B cell (primary cell): ENCODE data around the gene ANKRD33. TPM values are rescaled to one million over a fixed set of nuclear protein-coding genes. Genes with fewer than 3 reads are reported as not detected.

ENCODE experiments used
- ATAC-seq: fragments of 200-7000 bp; cut with Tn5 transposase; one replicate; pipeline ENCODE4 v1.10.0; 2021; ENCODE audit warnings: low read depth, mild to moderate bottlenecking, moderate number of reproducible peaks, moderate library complexity
- CTCF ChIA-PET: fragments of 350-600 bp; sonication (Branson Sonifier 250); formaldehyde crosslinking; loops from one replicate; lab custom pipeline; 2021; ENCODE audit warnings: antibody characterized with exemption, inconsistent platforms; lab: Charles Lee
- POLR2A ChIA-PET: fragments of 350-600 bp; sonication (Branson Sonifier 250); formaldehyde crosslinking; loops from one replicate; lab custom pipeline; 2021; ENCODE audit warnings: antibody characterized with exemption; lab: Charles Lee
- DNase-seq: peaks from one replicate; pipeline ENCODE4 v3.0.0; 2013
- H2AFZ ChIP-seq: 2 replicates; pipeline ENCODE4 v1.6.1; 2012; ENCODE audit warnings: mild to moderate bottlenecking, low read depth, low read length; ENCODE audit not compliant: insufficient read depth, poor library complexity, severe bottlenecking
- H3K27ac ChIP-seq, 2 donors: 1 replicate in 1 of 2; 2 replicates in 1 of 2; pipeline ENCODE4 v1.5.1; 2012 to 2013; ENCODE audit warnings: low read length in 2 of 2, mild to moderate bottlenecking in 2 of 2, moderate library complexity in 1 of 2
- H3K27me3 ChIP-seq, 4 experiments: fragments of 200-600 bp in 1 of 4; sonication (generic) in 1 of 4; replicated peaks in 1 of 4; 1 replicate in 2 of 4; 2 replicates in 2 of 4; pipeline versions ENCODE4 v1.6.1 to v1.7.0; 2013 to 2016; ENCODE audit warnings: low read length in 3 of 4, mild to moderate bottlenecking in 2 of 4, mixed read lengths in 1 of 4, moderate library complexity in 1 of 4; ENCODE audit not compliant: insufficient read depth in 4 of 4, control insufficient read depth in 3 of 4; ENCODE audit errors: control extremely low read depth in 1 of 4
- H3K36me3 ChIP-seq, 2 experiments: replicated peaks in 1 of 2; 1 replicate in 1 of 2; 2 replicates in 1 of 2; pipeline versions ENCODE4 v1.6.1 to v1.7.1; 2013; ENCODE audit warnings: low read length in 1 of 2; ENCODE audit not compliant: insufficient read depth in 2 of 2, control insufficient read depth in 1 of 2; ENCODE audit errors: control extremely low read depth in 1 of 2, extremely low read depth in 1 of 2
- H3K4me1 ChIP-seq, 2 donors: fragments of 200-600 bp in 1 of 2; sonication (generic) in 1 of 2; 1 replicate in 1 of 2; 2 replicates in 1 of 2; pipeline versions ENCODE4 v1.5.1 to v1.6.1; 2013 to 2017; ENCODE audit warnings: low read length in 2 of 2; ENCODE audit not compliant: control insufficient read depth in 2 of 2, insufficient read depth in 2 of 2
- H3K4me2 ChIP-seq: replicated peaks from 2 replicates; pipeline ENCODE3; 2012; ENCODE audit warnings: mild to moderate bottlenecking, low read depth, low read length; ENCODE audit not compliant: poor library complexity, severe bottlenecking
- H3K4me3 ChIP-seq, 5 experiments: fragments of 200-600 bp in 1 of 5; sonication (generic) in 1 of 5; 1 replicate in 3 of 5; 2 replicates in 2 of 5; pipeline versions ENCODE4 v1.5.1 to v1.7.0; 2011 to 2016; ENCODE audit warnings: low read length in 4 of 5, mild to moderate bottlenecking in 4 of 5, low read depth in 2 of 5, control low read depth in 1 of 5, moderate library complexity in 1 of 5; ENCODE audit not compliant: insufficient read depth in 1 of 5; ENCODE audit errors: control extremely low read depth in 1 of 5, extremely low read depth in 1 of 5
- H3K79me2 ChIP-seq: fragments of 200-600 bp; sonication (generic); one replicate; pipeline ENCODE4 v1.6.0; 2016; ENCODE audit warnings: low read length; ENCODE audit not compliant: control insufficient read depth, insufficient read depth
- H3K9ac ChIP-seq: fragments of 200-600 bp; sonication (generic); 2 replicates; pipeline ENCODE4 v1.6.1; 2017; ENCODE audit warnings: mild to moderate bottlenecking, low read length, moderate library complexity
- H3K9me3 ChIP-seq, 3 donors: one replicate each; pipeline versions ENCODE4 v1.6.1 to v1.7.1; 2013; ENCODE audit warnings: low read length in 2 of 3; ENCODE audit not compliant: control insufficient read depth in 2 of 3, insufficient read depth in 1 of 3; ENCODE audit errors: control extremely low read depth in 1 of 3
- H4K20me1 ChIP-seq: 2 replicates; pipeline ENCODE4 v1.6.0; 2012; ENCODE audit warnings: mild to moderate bottlenecking, low read length; ENCODE audit not compliant: insufficient read depth, control insufficient read depth, poor library complexity, severe bottlenecking
- H3K27ac Mint-ChIP-seq: one replicate; pipeline ENCODE4 v1.8.0; 2021; ENCODE audit warnings: mixed read lengths
- H3K27me3 Mint-ChIP-seq: one replicate; pipeline ENCODE4 v1.8.0; 2021; ENCODE audit warnings: mixed read lengths
- H3K4me1 Mint-ChIP-seq: one replicate; pipeline ENCODE4 v1.8.0; 2021; ENCODE audit warnings: mixed read lengths
- H3K4me3 Mint-ChIP-seq: one replicate; pipeline ENCODE4 v1.8.0; 2021; ENCODE audit warnings: mixed read lengths
- H3K9me3 Mint-ChIP-seq: one replicate; pipeline ENCODE4 v1.8.0; 2022; ENCODE audit warnings: mixed read lengths; ENCODE audit not compliant: insufficient read depth
- CTCF ChIP-seq: fragments of 200-600 bp; IDR thresholded peaks from one replicate; pipeline ENCODE4 v1.8.0; 2022; ENCODE audit warnings: antibody characterized with exemption, mild to moderate bottlenecking
- EZH2 ChIP-seq: IDR thresholded peaks from 2 replicates; pipeline ENCODE4 v1.6.1; 2012; ENCODE audit warnings: borderline replicate concordance, low read depth, mild to moderate bottlenecking, moderate library complexity, low read length; ENCODE audit not compliant: insufficient read depth, poor library complexity, severe bottlenecking
- WGBS: methylation state at CpG from one replicate; pipeline ENCODE4 v1.1.5; 2013; ENCODE audit warnings: missing lambda C conversion rate; ENCODE audit not compliant: insufficient coverage; 5-methylcytosine and 5-hydroxymethylcytosine counted together
- intact Hi-C: fragments of 100-400 bp; cut with micrococcal nuclease; formaldehyde crosslinking; loops from one replicate; pipeline ENCODE4 v1.10.0; 2022
- polyA plus RNA-seq: library from polyadenylated mRNA; depleted of rRNA; stranded (reverse); fragments of >200 nt; gene quantifications from 2 replicates; pipeline ENCODE4 v1.2.3, GENCODE V29; 2012
- total RNA-seq, 2 donors: library from RNA; stranded (reverse); fragments of 120-200 nt in 1 of 2; gene quantifications; 1 replicate in 1 of 2; 2 replicates in 1 of 2; pipeline versions ENCODE4 v1.2.3 to v1.2.4, GENCODE V29; 2013 to 2022

Gene ANKRD33
- total and polyA plus RNA-seq, 2 donors (not counting 1 experiment from before 2014, with no cell fraction given): not detected

DNA sequence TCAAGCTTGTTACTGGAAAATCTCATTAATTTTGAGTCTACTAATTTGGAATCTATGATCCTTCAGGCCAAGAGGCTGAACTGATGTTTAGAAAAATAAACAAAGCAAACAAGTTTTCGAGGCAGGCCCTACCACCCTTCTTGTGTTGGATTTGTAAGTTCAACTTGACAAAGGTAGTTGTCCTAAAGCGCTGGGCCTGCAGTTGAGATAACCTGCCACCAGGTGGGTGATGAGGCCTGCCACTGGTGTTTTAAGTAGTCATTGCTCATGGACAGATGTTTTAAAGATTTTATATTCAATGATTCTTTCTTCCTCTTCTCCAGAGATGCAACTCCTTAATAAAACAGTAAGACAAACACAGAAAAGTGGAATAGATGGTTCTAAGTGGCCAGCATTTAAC lies 38.8 kb downstream of the ANKRD33 start:
- no peak overlapping the region for H3K4me2 ChIP-seq
- H3K36me3 ChIP-seq: no peaks in the 10 kb centered on the region
- DNase-seq (peak; percentile 46), ATAC-seq (no peak)
- Mint-ChIP-seq H3K4me3 (no peak overlapping the region), H3K27me3 (peaks cover 3% of the 10 kb centered on the region), H3K9me3 (no peaks in the 10 kb centered on the region), H3K27ac (no peak overlapping the region), H3K4me1 (peaks cover 33% of the 10 kb centered on the region)
- H3K9ac ChIP-seq: no peak overlapping the region
- POLR2A ChIA-PET: no interaction called here
- no peaks in the 10 kb centered on the region for H3K79me2 ChIP-seq
- H3K27ac ChIP-seq: no peak overlapping the region
- 100% methylated on average over 2 of the region's 2 CpGs for WGBS
- H3K4me3 ChIP-seq: no peak overlapping the region
- peaks cover 23 to 31% of the 10 kb centered on the region in 2 donors for H3K4me1 ChIP-seq
- no peaks in the 10 kb centered on the region for H4K20me1 ChIP-seq
- peaks cover 0 to 4% (median 0%) of the 10 kb centered on the region in 3 donors for H3K9me3 ChIP-seq
- TF ChIP-seq EZH2: no peak
- TF ChIP-seq CTCF: peak; percentile 60
- H3K27me3 ChIP-seq: peaks cover 0 to 4% (median 2%) of the 10 kb centered on the region in 4 experiments
- no peak overlapping the region for H2AFZ ChIP-seq
- intact Hi-C loops: loop anchor here (1.0 kb wide), 1 partner anchor 54 kb away; no protein-coding TSS in a partner anchor
- CTCF ChIA-PET: interaction anchor here (0.7 to 1.3 kb wide), 4 partner anchors 45 to 66 kb away, joined by 3 to 6 read pairs (median 3); no protein-coding TSS in a partner anchor

DNA sequence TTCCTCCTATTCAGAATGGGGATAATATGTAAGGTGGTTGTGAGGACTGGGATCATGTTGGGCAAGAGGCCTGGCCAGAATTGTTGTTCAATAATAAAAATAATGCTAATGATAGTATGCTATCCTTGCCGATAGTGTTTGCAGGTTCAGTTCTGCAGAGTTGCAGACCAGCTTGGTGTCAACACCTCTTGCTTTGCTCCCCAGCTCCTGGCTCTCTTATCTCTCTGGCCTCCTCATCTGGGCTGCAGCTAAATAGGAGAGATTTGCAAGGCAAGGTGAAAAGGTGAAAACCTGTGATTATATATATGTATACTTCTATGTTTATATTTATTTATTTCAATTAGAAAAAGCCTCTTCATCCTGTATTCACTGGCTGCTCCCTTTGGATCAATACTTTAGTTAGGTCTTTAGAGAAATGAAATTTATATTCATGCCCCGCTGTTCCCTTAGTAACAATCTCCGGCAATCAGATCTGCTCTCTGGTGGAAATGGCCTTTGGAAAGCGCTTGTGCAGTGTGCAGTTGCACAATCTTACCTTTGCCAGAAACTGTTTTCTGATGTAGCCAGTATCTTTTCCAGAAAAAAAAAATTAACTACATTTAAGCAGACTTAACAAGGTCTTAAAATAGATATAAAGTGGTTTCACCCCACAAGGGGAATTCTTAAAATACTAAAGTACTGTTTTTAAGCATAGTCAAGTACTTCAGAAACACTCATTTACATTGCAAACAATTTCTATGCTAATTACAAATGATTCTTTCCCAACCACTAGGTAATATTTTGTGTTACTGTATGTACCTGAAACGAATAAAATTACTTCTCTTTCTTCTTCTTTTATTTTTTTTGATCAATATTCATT lies 44.5 kb downstream of the ANKRD33 start:
- H3K27me3 ChIP-seq: no peaks in the 10 kb centered on the region
- intact Hi-C loops: no loop called here
- Mint-ChIP-seq H3K27me3 (peaks cover 9% of the 10 kb centered on the region), H3K4me1 (no peaks in the 10 kb centered on the region), H3K4me3 (no peak overlapping the region), H3K27ac (no peak overlapping the region), H3K9me3 (no peaks in the 10 kb centered on the region)
- no peaks in the 10 kb centered on the region for H3K4me1 ChIP-seq
- CTCF ChIA-PET: no interaction called here
- no peak overlapping the region for H3K4me3 ChIP-seq
- DNase-seq (no peak), ATAC-seq (no peak)
- H3K27ac ChIP-seq: no peak overlapping the region
- no peak overlapping the region for H2AFZ ChIP-seq
- H3K4me2 ChIP-seq: no peak overlapping the region
- TF ChIP-seq EZH2 (no peak), CTCF (no peak)
- H3K36me3 ChIP-seq: no peaks in the 10 kb centered on the region
- no peaks in the 10 kb centered on the region for H3K79me2 ChIP-seq
- H3K9me3 ChIP-seq: no peaks in the 10 kb centered on the region
- 100% methylated on average over 1 of the region's 5 CpGs for WGBS
- no peaks in the 10 kb centered on the region for H4K20me1 ChIP-seq
- no peak overlapping the region for H3K9ac ChIP-seq
- POLR2A ChIA-PET: no interaction called here
